Endodermal cell (in vitro differentiated cells): ENCODE measurements around the gene EFHC1. TPM values are rescaled to one million over a fixed set of nuclear protein-coding genes. Genes with fewer than 3 reads are reported as not detected.

Experiments used
- DNase-seq: peaks from one replicate; pipeline ENCODE4 v3.0.0-alpha.2; 2017
- H3K27ac ChIP-seq: 2 replicates; pipeline ENCODE4 v1.5.1; 2013; ENCODE audit warnings: mild to moderate bottlenecking, low read depth, low read length, moderate library complexity
- H3K27me3 ChIP-seq: 2 replicates; pipeline ENCODE4 v1.6.1; 2013; ENCODE audit warnings: mild to moderate bottlenecking, low read length, moderate library complexity; ENCODE audit not compliant: insufficient read depth, control insufficient read depth, poor library complexity, severe bottlenecking
- H3K36me3 ChIP-seq: 2 replicates; pipeline ENCODE4 v1.7.0; 2013; ENCODE audit warnings: mild to moderate bottlenecking, low read length, moderate library complexity; ENCODE audit not compliant: control insufficient read depth, insufficient read depth
- H3K4me1 ChIP-seq: one replicate; pipeline ENCODE4 v1.7.0; 2013; ENCODE audit warnings: low read length; ENCODE audit not compliant: control insufficient read depth, insufficient read depth
- H3K4me3 ChIP-seq: 2 replicates; pipeline ENCODE4 v1.5.1; 2013; ENCODE audit warnings: mild to moderate bottlenecking, low read length, moderate library complexity
- H3K9ac ChIP-seq: 2 replicates; pipeline ENCODE4 v1.6.1; 2013; ENCODE audit warnings: mild to moderate bottlenecking, low read length, moderate library complexity; ENCODE audit not compliant: poor library complexity, severe bottlenecking; ENCODE audit errors: extremely low read depth
- H3K9me3 ChIP-seq: 2 replicates; pipeline ENCODE4 v1.6.1; 2013; ENCODE audit warnings: mild to moderate bottlenecking, low read length, moderate library complexity; ENCODE audit not compliant: control insufficient read depth
- H3K27ac Mint-ChIP-seq: 2 replicates; pipeline ENCODE4 v1.8.0; 2020; ENCODE audit warnings: mixed read lengths
- H3K27me3 Mint-ChIP-seq: 2 replicates; pipeline ENCODE4 v1.8.0; 2021; ENCODE audit warnings: mild to moderate bottlenecking, mixed read lengths; ENCODE audit not compliant: insufficient read depth
- H3K36me3 Mint-ChIP-seq: 2 replicates; pipeline ENCODE4 v1.8.0; 2020; ENCODE audit warnings: low read depth, mixed read lengths
- H3K4me1 Mint-ChIP-seq: 2 replicates; pipeline ENCODE4 v1.8.0; 2020; ENCODE audit warnings: mixed read lengths
- H3K4me3 Mint-ChIP-seq: 2 replicates; pipeline ENCODE4 v1.8.0; 2020; ENCODE audit warnings: mild to moderate bottlenecking, moderate library complexity, mixed read lengths
- H3K9me3 Mint-ChIP-seq: 2 replicates; pipeline ENCODE4 v1.8.0; 2020; ENCODE audit warnings: mild to moderate bottlenecking, mixed read lengths
- WGBS, 2 experiments: methylation state at CpG; one replicate each; pipeline versions ENCODE4 v1.1.5 to v1.1.7; 2013; ENCODE audit warnings: missing lambda C conversion rate in 2 of 2, mixed read lengths in 1 of 2; ENCODE audit not compliant: insufficient coverage in 1 of 2, insufficient read length in 1 of 2; 5-methylcytosine and 5-hydroxymethylcytosine counted together
- total RNA-seq, 2 donors: library from RNA; stranded (reverse); fragmentation: NEBNext Ultra II Directional in 1 of 2; extraction: Animal tissue kit (Norgen Biotek cat#: 25700) in 1 of 2; gene quantifications; 2 replicates in 1 of 2; 3 replicates in 1 of 2; pipeline ENCODE4 v1.2.1, GENCODE V29; 2021
- TF ChIP-seq, protein P1 (sequence below): fragments of 200-600 bp; sonication (generic); conservative IDR thresholded peaks from 2 replicates; pipeline ENCODE4 v1.5.0; 2021; ENCODE audit warnings: antibody characterized with exemption, mild to moderate bottlenecking

The EFHC1 gene
- total RNA-seq, 2 donors from 2014 or later = 26.4 to 46.4 TPM

DNA sequence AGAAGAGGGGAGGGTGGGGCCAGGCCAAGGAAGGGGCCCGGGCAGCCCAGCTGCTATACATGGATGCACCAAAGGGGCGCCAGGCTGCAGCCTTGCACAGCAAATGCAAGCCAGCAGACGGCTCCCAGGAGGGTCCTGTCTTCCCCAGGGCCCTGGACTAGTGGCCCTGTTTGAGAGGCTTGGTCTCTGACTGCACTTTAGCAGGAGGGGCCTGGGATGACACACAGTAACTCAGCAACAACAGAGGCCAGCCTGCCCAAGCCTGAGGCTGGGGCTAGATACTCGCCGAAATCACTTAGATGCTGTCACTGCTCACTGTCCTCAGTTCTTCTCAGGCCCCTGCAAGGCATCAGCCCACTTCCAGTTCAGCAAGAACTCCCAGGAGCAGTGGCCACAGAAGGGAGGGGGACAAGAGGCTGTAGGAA, 83.2 kb downstream of the EFHC1 start:
- peaks cover 41% of the 10 kb centered on the region for H3K36me3 ChIP-seq
- peaks cover 11% of the 10 kb centered on the region for H3K4me1 ChIP-seq
- H3K9me3 ChIP-seq = no peaks in the 10 kb centered on the region
- Mint-ChIP-seq H3K4me3 (no peak overlapping the region), H3K27me3 (no peaks in the 10 kb centered on the region), H3K27ac (no peak overlapping the region), H3K4me1 (peaks cover 19% of the 10 kb centered on the region), H3K36me3 (peaks cover 28% of the 10 kb centered on the region), H3K9me3 (no peaks in the 10 kb centered on the region)
- no peaks in the 10 kb centered on the region for H3K27me3 ChIP-seq
- TF ChIP-seq, protein P1, sequence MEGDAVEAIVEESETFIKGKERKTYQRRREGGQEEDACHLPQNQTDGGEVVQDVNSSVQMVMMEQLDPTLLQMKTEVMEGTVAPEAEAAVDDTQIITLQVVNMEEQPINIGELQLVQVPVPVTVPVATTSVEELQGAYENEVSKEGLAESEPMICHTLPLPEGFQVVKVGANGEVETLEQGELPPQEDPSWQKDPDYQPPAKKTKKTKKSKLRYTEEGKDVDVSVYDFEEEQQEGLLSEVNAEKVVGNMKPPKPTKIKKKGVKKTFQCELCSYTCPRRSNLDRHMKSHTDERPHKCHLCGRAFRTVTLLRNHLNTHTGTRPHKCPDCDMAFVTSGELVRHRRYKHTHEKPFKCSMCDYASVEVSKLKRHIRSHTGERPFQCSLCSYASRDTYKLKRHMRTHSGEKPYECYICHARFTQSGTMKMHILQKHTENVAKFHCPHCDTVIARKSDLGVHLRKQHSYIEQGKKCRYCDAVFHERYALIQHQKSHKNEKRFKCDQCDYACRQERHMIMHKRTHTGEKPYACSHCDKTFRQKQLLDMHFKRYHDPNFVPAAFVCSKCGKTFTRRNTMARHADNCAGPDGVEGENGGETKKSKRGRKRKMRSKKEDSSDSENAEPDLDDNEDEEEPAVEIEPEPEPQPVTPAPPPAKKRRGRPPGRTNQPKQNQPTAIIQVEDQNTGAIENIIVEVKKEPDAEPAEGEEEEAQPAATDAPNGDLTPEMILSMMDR = peak; percentile 66
- peak; percentile 86 for DNase-seq
- no peak overlapping the region for H3K9ac ChIP-seq
- WGBS, 2 experiments = 83 to 84% methylated on average over 3 to 5 of the region's 5 CpGs
- peak overlapping the region; percentile 45 for H3K27ac ChIP-seq
- H3K4me3 ChIP-seq = no peak overlapping the region

DNA sequence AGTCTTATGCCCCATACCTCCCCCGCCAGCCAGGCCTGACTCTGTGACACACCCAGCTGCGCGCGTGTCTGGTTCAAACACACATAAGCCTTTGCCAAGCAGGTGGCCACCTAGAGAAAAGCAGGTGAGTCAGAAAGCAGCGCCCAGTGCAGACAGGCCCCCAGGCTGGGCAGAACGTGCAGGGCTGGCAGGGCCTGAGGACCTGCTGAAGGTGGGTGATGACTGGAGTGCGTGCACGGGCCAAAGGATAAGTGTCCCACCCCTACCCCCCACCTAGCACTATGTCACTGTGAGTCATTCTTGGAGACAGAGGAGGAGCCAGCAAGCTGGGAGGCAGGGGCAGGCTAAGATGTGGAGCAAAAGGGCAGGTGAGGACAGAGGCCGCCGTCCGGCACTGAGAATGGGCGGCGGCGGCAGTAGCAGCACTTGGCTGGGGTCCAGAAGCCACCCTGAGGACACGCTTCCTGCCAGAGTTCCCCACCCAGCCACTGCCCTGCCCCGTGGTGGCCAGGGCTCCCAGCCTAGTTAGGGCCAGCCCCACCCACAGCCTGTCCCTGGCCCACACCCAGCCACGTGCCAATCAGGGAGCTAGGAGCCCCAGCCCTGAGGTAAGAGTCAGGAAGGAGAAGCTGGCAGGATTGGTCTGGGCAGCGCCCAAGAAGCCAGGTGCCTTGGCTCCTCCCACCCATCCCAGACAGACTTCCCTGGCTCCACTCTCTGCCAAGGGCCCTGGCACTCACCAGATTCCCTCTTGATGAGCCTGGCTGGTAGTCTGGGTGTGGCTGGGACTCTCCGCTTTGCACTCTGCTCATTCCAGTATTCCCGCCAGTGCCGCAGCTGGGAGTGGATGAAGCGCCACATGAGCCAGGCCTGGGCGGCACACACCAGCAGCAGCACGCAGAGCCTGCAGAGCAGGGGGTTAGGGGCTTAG, 84.0 kb downstream of the EFHC1 start:
- Histone ChIP-seq H3K27ac (peak overlapping the region; percentile 45), H3K9me3 (no peaks in the 10 kb centered on the region), H3K27me3 (no peaks in the 10 kb centered on the region), H3K4me3 (no peak overlapping the region), H3K36me3 (peaks cover 41% of the 10 kb centered on the region), H3K9ac (no peak overlapping the region), H3K4me1 (peaks cover 3% of the 10 kb centered on the region)
- WGBS, 2 experiments = 92 to 99% methylated on average over 7 to 24 of the region's 24 CpGs
- TF ChIP-seq, protein P1 = no peak
- Mint-ChIP-seq H3K4me1 (peaks cover 12% of the 10 kb centered on the region), H3K27ac (peak overlapping the region; percentile 52), H3K4me3 (no peak overlapping the region), H3K27me3 (no peaks in the 10 kb centered on the region), H3K9me3 (no peaks in the 10 kb centered on the region), H3K36me3 (peaks cover 36% of the 10 kb centered on the region)
- DNase-seq = peak; percentile 54

DNA sequence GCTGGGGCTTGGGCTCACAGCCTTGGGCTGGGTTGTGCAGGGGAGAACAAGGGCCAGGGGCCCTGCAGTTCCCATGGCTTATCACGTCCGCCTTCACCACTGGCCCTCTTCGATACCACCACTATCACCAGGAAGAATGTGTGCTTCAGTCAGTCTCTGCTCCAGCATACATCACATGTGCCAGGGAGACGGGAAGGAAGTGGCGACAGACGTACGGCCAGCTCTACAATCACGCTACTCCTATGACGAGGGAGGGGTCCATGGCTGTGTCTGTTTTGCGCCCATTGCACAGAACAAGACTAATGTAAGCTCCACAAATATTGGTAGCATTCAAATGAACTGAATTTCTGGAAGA, 84.6 kb downstream of the EFHC1 start:
- peaks cover 41% of the 10 kb centered on the region for H3K36me3 ChIP-seq
- Mint-ChIP-seq H3K9me3 (no peaks in the 10 kb centered on the region), H3K36me3 (peaks cover 42% of the 10 kb centered on the region), H3K27me3 (no peaks in the 10 kb centered on the region), H3K27ac (peak overlapping the region; percentile 52), H3K4me1 (peaks cover 5% of the 10 kb centered on the region), H3K4me3 (no peak overlapping the region)
- H3K4me3 ChIP-seq = no peak overlapping the region
- no peaks in the 10 kb centered on the region for H3K27me3 ChIP-seq
- 96% methylated on average over 7 to 10 of the region's 10 CpGs for WGBS, 2 experiments
- H3K27ac ChIP-seq = no peak overlapping the region
- no peaks in the 10 kb centered on the region for H3K9me3 ChIP-seq
- DNase-seq = no peak
- H3K4me1 ChIP-seq = no peaks in the 10 kb centered on the region
- TF ChIP-seq, protein P1 = no peak
- no peak overlapping the region for H3K9ac ChIP-seq
